HepG2 (cell line): ENCODE results near the gene P4HA3. TPM values are rescaled to one million over a fixed set of nuclear protein-coding genes. Genes with fewer than 3 reads are reported as not detected.

Source experiments
- ATAC-seq: fragments of 200-7000 bp; cut with Tn5 transposase; 3 replicates; pipeline ENCODE4 v1.9.1; 2020; ENCODE audit warnings: mild to moderate bottlenecking, moderate library complexity
- BruUV-seq: library from RNA; stranded (reverse); fragments of 400-500 nt; replicated peaks from 2 replicates; lab custom pipeline; 2021; lab: Mats Ljungman, UMichigan
- CTCF ChIA-PET: fragments of 300-600 bp; formaldehyde crosslinking; extraction: SDS; loops from one replicate; lab custom pipeline; 2021; ENCODE audit warnings: low total read pairs, inconsistent platforms, low intra/inter-chr PET ratio; lab: Yijun Ruan, JAX
- POLR2A ChIA-PET: fragments of 350-600 bp; sonication (Branson Sonifier 250); formaldehyde crosslinking; loops from one replicate; lab custom pipeline; 2020; ENCODE audit warnings: antibody characterized with exemption, inconsistent platforms; lab: Yijun Ruan, JAX
- DNase-seq: peaks from one replicate; pipeline ENCODE4 v3.0.0-alpha.2; 2015; ENCODE audit warnings: low spot score
- FAIRE-seq: peaks from 3 replicates; lab custom pipeline; 2011; peaks lifted over from hg19 to GRCh38; lab: Jason Lieb, UNC
- H2AFZ ChIP-seq: one replicate; pipeline ENCODE4 v1.6.1; 2011; ENCODE audit warnings: low read length, inconsistent platforms
- H3K27ac ChIP-seq: fragments of 300-600 bp; 3 replicates; pipeline ENCODE4 v1.8.0; 2011; ENCODE audit warnings: mixed run types, mild to moderate bottlenecking, mixed read lengths, low read length, inconsistent platforms; ENCODE audit not compliant: insufficient read depth; ENCODE audit errors: extremely low read length
- H3K27me3 ChIP-seq, 2 experiments: fragments of 200-600 bp in 1 of 2; 2 replicates in 1 of 2; 3 replicates in 1 of 2; pipeline versions ENCODE4 v1.6.0 to v1.8.0; 2011; ENCODE audit warnings: low read length in 2 of 2, mild to moderate bottlenecking in 2 of 2, moderate library complexity in 2 of 2, inconsistent platforms in 1 of 2; ENCODE audit not compliant: insufficient read depth in 2 of 2, control insufficient read depth in 1 of 2
- H3K36me3 ChIP-seq, 2 experiments: fragments of 200-600 bp in 1 of 2; replicated peaks in 1 of 2; 2 replicates in 1 of 2; 3 replicates in 1 of 2; pipeline versions ENCODE4 v1.5.1 to v1.8.0; 2011; ENCODE audit warnings: low read length in 2 of 2, inconsistent platforms in 1 of 2; ENCODE audit not compliant: insufficient read depth in 2 of 2, control insufficient read depth in 1 of 2
- H3K4me1 ChIP-seq: 2 replicates; pipeline ENCODE4 v1.5.1; 2012; ENCODE audit warnings: low read length, inconsistent platforms; ENCODE audit not compliant: insufficient read depth
- H3K4me2 ChIP-seq: 2 replicates; pipeline ENCODE4 v1.6.0; 2011; ENCODE audit warnings: low read depth, low read length, inconsistent platforms
- H3K4me3 ChIP-seq, 3 experiments: fragments of 200-600 bp in 1 of 3; sonication (generic), shearing (Covaris generic) in 1 of 3; replicated peaks in 1 of 3; 2 replicates each; pipeline ENCODE4 v1.5.1; 2011 to 2016; ENCODE audit warnings: low read length in 3 of 3, inconsistent platforms in 2 of 3, low read depth in 2 of 3, mild to moderate bottlenecking in 2 of 3, control low read depth in 1 of 3, mixed read lengths in 1 of 3; ENCODE audit not compliant: insufficient read depth in 1 of 3
- H3K79me2 ChIP-seq: one replicate; pipeline ENCODE4 v1.6.1; 2011; ENCODE audit warnings: low read length, inconsistent platforms; ENCODE audit not compliant: insufficient read depth
- H3K9ac ChIP-seq: 2 replicates; pipeline ENCODE4 v1.6.0; 2011; ENCODE audit warnings: mild to moderate bottlenecking, low read depth, low read length, inconsistent platforms; ENCODE audit not compliant: insufficient read depth
- H3K9me3 ChIP-seq: 2 replicates; pipeline ENCODE4 v1.5.1; 2012; ENCODE audit warnings: mild to moderate bottlenecking, low read length
- H4K20me1 ChIP-seq: 2 replicates; pipeline ENCODE4 v1.6.0; 2011; ENCODE audit warnings: inconsistent platforms, mild to moderate bottlenecking, low read length, moderate library complexity; ENCODE audit not compliant: insufficient read depth
- CTCF ChIP-seq: sonication (generic); formaldehyde crosslinking; IDR thresholded peaks from 2 replicates; pipeline ENCODE4 v1.5.0; 2020; ENCODE audit warnings: mild to moderate bottlenecking, missing genetic modification reagents, moderate library complexity
- SMC3 ChIP-seq: IDR thresholded peaks from 2 replicates; pipeline ENCODE4 v1.6.1; 2011; ENCODE audit warnings: low read length, improper control_type of control experiment
- STAG1 ChIP-seq: sonication (generic); formaldehyde crosslinking; IDR thresholded peaks from 2 replicates; pipeline ENCODE4 v1.4.0; 2020; ENCODE audit warnings: missing genetic modification reagents
- YEATS4 ChIP-seq: sonication (generic); formaldehyde crosslinking; IDR thresholded peaks from 2 replicates; pipeline ENCODE4 v1.4.0; 2020; ENCODE audit warnings: missing genetic modification reagents, borderline replicate concordance
- ZNF263 ChIP-seq: sonication (generic); formaldehyde crosslinking; IDR thresholded peaks from 2 replicates; pipeline ENCODE4 v1.4.0; 2020; ENCODE audit warnings: missing genetic modification reagents
- ZNF644 ChIP-seq: IDR thresholded peaks from 2 replicates; pipeline ENCODE4 v1.6.1; 2016; ENCODE audit warnings: low read depth
- WGBS: methylation state at CpG from one replicate; pipeline ENCODE4 v1.1.6; 2017; ENCODE audit warnings: low lambda C conversion rate; 5-methylcytosine and 5-hydroxymethylcytosine counted together
- in situ Hi-C: cut with HindIII; loops from 2 replicates; pipeline ENCODE4 v1.10.0; 2017; ENCODE audit warnings: low pct_unique_long_range_greater_than_20kb; ENCODE audit not compliant: extremely low pct_ligation_motif_present
- intact Hi-C: fragments of 100-400 bp; cut with micrococcal nuclease; formaldehyde crosslinking; loops from one replicate; pipeline ENCODE4 v1.10.0; 2022; ENCODE audit not compliant: unreplicated experiment
- polyA plus RNA-seq, 8 experiments: library from polyadenylated mRNA; depleted of rRNA in 3 of 8; stranded (reverse) in 7 of 8; unstranded in 1 of 8; fragments of >200 nt; fragmentation: Illumina TruSeq in 4 of 8; extraction: Trizol in 4 of 8; gene quantifications; 2 replicates each; pipeline versions ENCODE4 v1.2.1 to v1.2.3, GENCODE V29; 2011 to 2016; ENCODE audit warnings: low read depth in 4 of 8, missing spikeins in 1 of 8, mixed read lengths in 1 of 8; ENCODE audit not compliant: insufficient read depth in 1 of 8
- total RNA-seq, 5 experiments: library from RNA; depleted of rRNA; stranded (reverse); fragments of >200 nt; fragmentation: Illumina TruSeq; extraction: Trizol; gene quantifications; 2 replicates each; pipeline ENCODE4 v1.2.3, GENCODE V29; 2016; ENCODE audit warnings: low read depth in 1 of 5

The P4HA3 gene
- total and polyA plus RNA-seq, 2 of the 13 experiments (the other 11 are each of a cell fraction or from before 2014, with no cell fraction given) = not detected

DNA sequence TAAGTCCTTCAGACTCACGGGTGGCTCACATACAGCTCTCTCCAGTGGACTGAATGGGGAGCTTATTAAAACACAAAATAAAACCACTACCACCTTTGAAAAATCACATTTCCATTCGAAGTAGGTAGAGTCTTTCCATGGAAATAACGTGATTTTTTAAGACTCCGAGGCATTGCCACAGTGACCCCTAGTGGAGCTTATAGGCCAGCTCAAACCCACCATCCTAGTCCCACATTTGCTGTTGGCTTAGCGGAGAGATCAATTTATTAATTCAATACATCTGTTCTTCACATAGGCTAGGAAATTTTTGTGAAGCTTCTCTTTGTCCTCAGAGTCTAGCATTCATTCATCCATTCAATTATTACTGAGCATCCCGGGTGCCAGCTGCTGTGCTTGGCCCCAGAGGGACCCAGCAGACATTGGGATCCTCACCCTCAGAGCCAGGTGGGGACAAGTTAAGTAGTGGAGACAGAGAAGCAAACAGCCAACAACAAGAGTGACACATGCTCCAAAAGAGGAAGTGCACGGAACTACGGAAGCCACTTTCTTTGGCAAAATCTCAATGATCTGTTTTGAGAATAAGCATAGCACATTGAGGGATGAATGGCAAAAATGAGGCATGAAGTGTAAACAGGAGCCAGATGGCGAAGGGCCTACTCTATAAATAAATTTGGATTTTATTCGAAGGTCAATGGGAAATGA, 10.2 kb upstream of the P4HA3 start:
- no peak overlapping the region for H3K4me2 ChIP-seq
- H2AFZ ChIP-seq = no peak overlapping the region
- H3K4me3 ChIP-seq = no peak overlapping the region
- POLR2A ChIA-PET = no interaction called here
- peak; percentile 36 for FAIRE-seq
- no peak overlapping the region for H3K9ac ChIP-seq
- ATAC-seq = peak; percentile 47
- H4K20me1 ChIP-seq = no peaks in the 10 kb centered on the region
- CTCF ChIA-PET = interaction anchor here (1.3 kb wide), 1 partner anchor 66 kb away, joined by 7 read pairs; no protein-coding TSS in a partner anchor
- H3K79me2 ChIP-seq = no peaks in the 10 kb centered on the region
- peaks cover 11% of the 10 kb centered on the region for H3K9me3 ChIP-seq
- no peaks in the 10 kb centered on the region for H3K36me3 ChIP-seq
- intact Hi-C loops = loop anchor here (2.0 to 5.0 kb wide), 2 partner anchors 64 to 357 kb away; no protein-coding TSS in a partner anchor
- peaks cover 0 to 9% of the 10 kb centered on the region in 2 experiments; a peak in 3 of 5 replicates for H3K27me3 ChIP-seq
- BruUV-seq = no TSS peak
- DNase-seq = peak; percentile 12
- 12% methylated on average over 10 of the region's 10 CpGs for WGBS
- no peak overlapping the region for H3K27ac ChIP-seq
- in situ Hi-C loops = loop anchor here (10.0 kb wide), 1 partner anchor 57 kb away; no protein-coding TSS in a partner anchor
- no peaks in the 10 kb centered on the region for H3K4me1 ChIP-seq
- TF ChIP-seq ZNF263 (CRISPR knock-in tag) = no peak
- peak; percentile 58; the same call in 1 of the 2 replicates for TF ChIP-seq ZNF644
- TF ChIP-seq STAG1 (CRISPR knock-in tag) = peak; percentile 66
- TF ChIP-seq YEATS4 (CRISPR knock-in tag) = no peak
- peak; percentile 18; the same call in 1 of the 2 replicates for TF ChIP-seq SMC3
- peak; percentile 64 for TF ChIP-seq CTCF (CRISPR knock-in tag)
